ENCODE measurements around the gene MSH5.
"Not testable (repeated sequence)": the region's sequence is repeated elsewhere in the genome, so short reads cannot be mapped to it uniquely, and the experiment has no call there.

MSH5 gene

DNA sequence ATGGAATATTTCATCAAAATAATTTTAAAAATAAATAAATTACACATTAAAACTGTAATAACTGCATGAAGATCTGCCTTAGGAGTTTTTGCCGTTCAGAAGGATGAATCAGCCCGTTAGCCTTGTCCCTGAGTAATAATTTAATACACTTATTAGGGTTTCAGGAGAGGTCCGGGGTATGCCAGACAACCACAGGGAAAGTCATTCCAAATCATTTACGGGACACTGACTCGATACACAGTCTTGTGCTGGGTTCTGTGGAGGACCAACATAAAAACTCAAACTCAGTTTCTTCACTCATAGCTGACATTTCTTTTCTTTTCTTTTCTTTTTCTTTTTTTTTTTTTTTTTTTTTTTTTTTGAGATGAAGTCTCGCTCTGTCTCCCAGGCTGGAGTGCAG is 33.9 kb upstream of the MSH5 start:
- FAIRE-seq (no peak), DNase-seq (ENCODE audit: insufficient read length, low spot score) (no peak)
- TF ChIP-seq, protein P1, sequence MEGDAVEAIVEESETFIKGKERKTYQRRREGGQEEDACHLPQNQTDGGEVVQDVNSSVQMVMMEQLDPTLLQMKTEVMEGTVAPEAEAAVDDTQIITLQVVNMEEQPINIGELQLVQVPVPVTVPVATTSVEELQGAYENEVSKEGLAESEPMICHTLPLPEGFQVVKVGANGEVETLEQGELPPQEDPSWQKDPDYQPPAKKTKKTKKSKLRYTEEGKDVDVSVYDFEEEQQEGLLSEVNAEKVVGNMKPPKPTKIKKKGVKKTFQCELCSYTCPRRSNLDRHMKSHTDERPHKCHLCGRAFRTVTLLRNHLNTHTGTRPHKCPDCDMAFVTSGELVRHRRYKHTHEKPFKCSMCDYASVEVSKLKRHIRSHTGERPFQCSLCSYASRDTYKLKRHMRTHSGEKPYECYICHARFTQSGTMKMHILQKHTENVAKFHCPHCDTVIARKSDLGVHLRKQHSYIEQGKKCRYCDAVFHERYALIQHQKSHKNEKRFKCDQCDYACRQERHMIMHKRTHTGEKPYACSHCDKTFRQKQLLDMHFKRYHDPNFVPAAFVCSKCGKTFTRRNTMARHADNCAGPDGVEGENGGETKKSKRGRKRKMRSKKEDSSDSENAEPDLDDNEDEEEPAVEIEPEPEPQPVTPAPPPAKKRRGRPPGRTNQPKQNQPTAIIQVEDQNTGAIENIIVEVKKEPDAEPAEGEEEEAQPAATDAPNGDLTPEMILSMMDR (IDR thresholded peaks at IDR 0.05; ENCODE audit: insufficient read depth, missing control alignments), result no peak

DNA sequence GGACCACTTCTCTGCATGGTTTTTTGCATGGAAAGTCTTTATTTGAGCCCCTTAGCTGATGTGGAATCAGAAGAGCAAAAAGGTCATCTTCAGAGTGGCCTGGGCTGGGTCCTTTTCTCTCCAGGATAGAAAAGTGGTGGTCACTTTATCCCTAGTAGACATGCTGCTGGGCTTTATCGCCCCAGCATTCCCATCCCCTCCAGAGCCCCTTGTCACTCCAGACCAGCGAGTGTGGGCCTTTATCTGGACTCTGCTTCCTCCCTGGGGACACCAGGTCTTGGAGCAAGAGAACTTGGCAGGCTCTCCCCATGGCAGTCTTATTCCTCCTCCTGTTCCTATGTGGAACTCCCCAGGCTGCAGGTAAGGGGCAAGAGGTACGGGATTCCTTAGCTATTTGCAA is 33.2 kb upstream of the MSH5 start, which contains the start of gene LY6G6F:
LY6G6F (plus strand) TSS at position 268 of the 400 bp plus-strand sequence; CDS start at position 309, 41 bp downstream.
- FAIRE-seq, result no peak

DNA sequence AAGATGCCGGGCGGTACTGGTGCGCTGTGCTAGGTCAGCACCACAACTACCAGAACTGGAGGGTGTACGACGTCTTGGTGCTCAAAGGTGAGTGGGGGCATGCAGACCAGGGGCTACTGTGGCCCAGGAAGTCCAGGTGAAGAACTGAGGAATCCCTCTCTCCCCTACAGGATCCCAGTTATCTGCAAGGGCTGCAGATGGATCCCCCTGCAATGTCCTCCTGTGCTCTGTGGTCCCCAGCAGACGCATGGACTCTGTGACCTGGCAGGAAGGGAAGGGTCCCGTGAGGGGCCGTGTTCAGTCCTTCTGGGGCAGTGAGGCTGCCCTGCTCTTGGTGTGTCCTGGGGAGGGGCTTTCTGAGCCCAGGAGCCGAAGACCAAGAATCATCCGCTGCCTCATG is 32.1 kb upstream of the MSH5 start:
- TF ChIP-seq, protein P1 (IDR thresholded peaks at IDR 0.05; ENCODE audit: insufficient read depth, missing control alignments), result no peak
- no peak for FAIRE-seq

More for the DNA sequence above, 33.2 kb upstream of the MSH5 start, which contains the start of gene LY6G6F:
- DNase-seq (ENCODE audit: insufficient read length, low spot score), result no peak
- TF ChIP-seq, protein P1 (IDR thresholded peaks at IDR 0.05; ENCODE audit: insufficient read depth, missing control alignments), result no peak

DNA sequence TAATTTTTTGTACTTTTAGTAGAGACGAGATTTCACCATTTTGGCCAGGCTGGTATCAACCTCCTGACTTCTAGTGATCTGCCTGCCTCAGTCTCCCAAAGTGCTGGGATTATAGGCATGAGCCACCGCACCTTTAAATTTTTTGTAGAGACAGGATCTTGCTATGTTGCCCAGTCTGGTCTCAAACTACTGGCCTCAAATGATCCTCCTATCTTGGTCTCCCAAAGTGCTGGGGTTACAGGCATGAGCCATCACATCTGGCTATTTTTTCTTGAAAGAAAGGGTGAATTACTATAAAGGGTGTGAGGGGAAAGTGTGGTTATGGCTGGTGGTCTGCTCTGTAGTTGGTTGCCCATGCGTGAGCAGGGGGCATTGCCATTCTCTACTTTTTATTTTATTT is 31.6 kb upstream of the MSH5 start:
- no peak for FAIRE-seq
- TF ChIP-seq, protein P1 (IDR thresholded peaks at IDR 0.05; ENCODE audit: insufficient read depth, missing control alignments), result no peak

More for the DNA sequence above, 32.1 kb upstream of the MSH5 start:
- DNase-seq (ENCODE audit: insufficient read length, low spot score), result no peak

DNA sequence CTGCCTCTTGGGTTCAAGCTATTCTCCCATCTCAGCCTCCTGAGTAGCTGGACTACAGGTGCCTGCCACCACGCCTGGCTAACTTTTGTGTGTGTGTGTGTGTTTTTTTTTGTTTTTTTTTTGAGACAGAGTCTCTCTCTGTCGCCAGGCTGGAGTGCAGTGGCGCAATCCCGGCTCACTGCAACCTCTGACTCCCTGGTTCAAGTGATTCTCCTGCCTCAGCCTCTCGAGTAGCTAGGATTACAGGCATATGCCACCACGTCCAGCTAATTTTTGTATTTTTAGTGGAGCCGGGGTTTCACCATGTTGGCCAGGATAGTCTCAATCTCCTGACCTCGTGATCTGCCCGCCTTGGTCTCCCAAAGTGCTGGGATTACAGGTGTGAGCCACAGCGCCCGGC is 30.6 kb upstream of the MSH5 start:
- not testable (repeated sequence) for FAIRE-seq; DNase-seq (ENCODE audit: insufficient read length, low spot score)

More for the DNA sequence above, 31.6 kb upstream of the MSH5 start:
- no peak for DNase-seq (ENCODE audit: insufficient read length, low spot score)

DNA sequence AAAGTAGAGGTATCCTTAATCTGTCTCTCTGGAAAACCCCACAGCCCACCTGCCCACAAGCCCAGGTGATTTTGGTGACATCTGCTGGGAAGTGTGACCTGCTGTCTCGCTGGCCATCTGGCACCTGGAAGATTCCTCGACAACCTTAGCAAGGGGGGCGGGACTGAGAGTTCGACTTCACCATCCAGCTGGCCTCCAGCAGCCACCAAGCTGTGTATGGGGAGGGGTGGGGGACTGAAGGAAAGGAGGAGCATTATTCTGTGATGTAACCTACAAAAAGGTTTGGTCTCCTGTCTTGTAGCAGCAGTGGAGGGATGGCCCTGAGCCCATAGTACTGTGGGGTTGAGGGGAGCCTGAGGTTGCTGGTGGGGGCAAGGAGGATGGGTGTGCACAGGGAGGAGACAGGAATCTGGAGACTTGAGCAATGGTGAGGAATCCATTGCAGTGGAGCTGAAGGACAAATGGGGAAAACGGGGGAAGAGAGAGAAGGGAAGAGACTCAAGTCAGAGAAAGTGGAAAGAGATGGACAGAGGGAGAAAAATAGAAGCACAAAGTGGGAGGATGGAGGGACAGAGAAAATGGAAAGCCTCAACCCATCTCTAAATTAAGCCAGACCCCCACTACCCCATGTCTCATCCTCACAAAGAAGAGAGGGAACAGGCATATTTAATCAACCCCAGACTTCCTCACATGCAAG is 29.1 kb upstream of the MSH5 start:
- TF ChIP-seq, protein P1 (IDR thresholded peaks at IDR 0.05; ENCODE audit: insufficient read depth, missing control alignments), result no peak
- FAIRE-seq, result no peak
- no peak for DNase-seq (ENCODE audit: insufficient read length, low spot score)

DNA sequence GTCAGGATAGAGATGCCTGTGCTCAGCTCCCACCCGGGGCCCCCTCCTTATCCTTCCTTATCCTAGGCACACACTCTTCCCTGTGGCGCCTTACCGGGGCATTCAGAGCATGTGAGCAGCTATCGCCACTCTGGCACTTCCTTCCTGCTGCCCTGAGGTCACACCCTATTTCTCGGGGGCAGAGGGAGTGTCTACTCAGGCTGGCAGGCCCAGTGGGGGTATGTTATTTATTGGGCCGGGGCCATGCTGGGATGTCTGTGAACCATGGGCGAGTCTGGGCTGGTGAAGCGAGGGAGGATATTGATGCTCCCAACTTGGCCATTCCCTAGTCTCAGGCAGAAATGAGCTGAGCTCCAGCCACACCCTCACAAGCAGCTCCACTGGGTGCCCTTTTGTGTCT is 28.6 kb upstream of the MSH5 start:
- TF ChIP-seq, protein P1 (IDR thresholded peaks at IDR 0.05; ENCODE audit: insufficient read depth, missing control alignments), result no peak
- FAIRE-seq (no peak), DNase-seq (ENCODE audit: insufficient read length, low spot score) (no peak)
